ENCODE results near the gene ARHGAP6. TPM values are rescaled to one million over a fixed set of nuclear protein-coding genes. Genes with fewer than 3 reads are reported as not detected.

The ARHGAP6 gene
- total and polyA plus RNA-seq, 2 experiments from 2014 or later = 0.26 to 0.59 TPM

- TF ChIP-seq REST (IDR thresholded peaks at IDR 0.05; ENCODE audit: unreplicated experiment) = no peak
- no peak for TF ChIP-seq EZH2phosphoT487 (IDR thresholded peaks at IDR 0.05; ENCODE audit: unreplicated experiment)
- TF ChIP-seq CTCF (conservative IDR thresholded peaks at IDR 0.05; ENCODE audit: low read depth in 2 of 2) = no peak
- no peak for TF ChIP-seq JUNB (IDR thresholded peaks at IDR 0.05; ENCODE audit: unreplicated experiment)
- TF ChIP-seq ZNF114 (CRISPR knock-in tag; IDR thresholded peaks at IDR 0.05) = no peak
- no peak for TF ChIP-seq EZH2 (IDR thresholded peaks at IDR 0.05; ENCODE audit: low read depth, unreplicated experiment)
- TF ChIP-seq CREB1 (CRISPR knock-in tag; IDR thresholded peaks at IDR 0.05; ENCODE audit: low read depth) = no peak
- TF ChIP-seq POLR2AphosphoS5 (IDR thresholded peaks at IDR 0.05; ENCODE audit: low read depth) = no peak
Observed at GRCh38 chrX:11148401-11148800, 517.3 kb downstream of the ARHGAP6 start (continued).

- no peak overlapping the region for H3K27ac Mint-ChIP-seq
- Histone ChIP-seq H4K20me1 (replicated peaks; ENCODE audit: insufficient read depth) (no peaks in the 10 kb centered on the region), H3K27me3 (ENCODE audit: insufficient read depth) (no peaks in the 10 kb centered on the region), H3F3A (replicated peaks; ENCODE audit: low read depth) (no peaks in the 10 kb centered on the region), H3K36me3 (ENCODE audit: insufficient read depth) (no peaks in the 10 kb centered on the region), H3K9me2 (ENCODE audit: insufficient read depth) (no peaks in the 10 kb centered on the region), H3K27ac (ENCODE audit: low read depth) (no peak overlapping the region), H2AFZ (no peak overlapping the region), H3K79me2 (replicated peaks; ENCODE audit: insufficient read depth) (no peaks in the 10 kb centered on the region), H3K4me3 (no peak overlapping the region), H3K4me1 (ENCODE audit: insufficient read depth) (peaks cover 7% of the 10 kb centered on the region), H3K4me2 (no peak overlapping the region)
- no peaks in the 10 kb centered on the region for H3K9me3 Mint-ChIP-seq
- H3K36me3 Mint-ChIP-seq (ENCODE audit: low read depth) = no peaks in the 10 kb centered on the region
- H3K4me1 Mint-ChIP-seq = peaks cover 9% of the 10 kb centered on the region; the same call in 2 of the 3 replicates
- no peaks in the 10 kb centered on the region for H3K27me3 Mint-ChIP-seq (ENCODE audit: insufficient read depth, low read depth, poor library complexity)
- DNase-seq (ENCODE audit: low spot score) = no peak
- ATAC-seq = no peak
- no peak overlapping the region for H3K4me3 Mint-ChIP-seq
- TF ChIP-seq EZH2phosphoT487 (IDR thresholded peaks at IDR 0.05; ENCODE audit: unreplicated experiment) = no peak
- TF ChIP-seq STAT1 (IDR thresholded peaks at IDR 0.05; ENCODE audit: unreplicated experiment) = no peak
- TF ChIP-seq CTCF (conservative IDR thresholded peaks at IDR 0.05; ENCODE audit: low read depth in 2 of 2) = no peak
- no peak for TF ChIP-seq JUNB (IDR thresholded peaks at IDR 0.05; ENCODE audit: unreplicated experiment)
- no peak for TF ChIP-seq EZH2 (IDR thresholded peaks at IDR 0.05; ENCODE audit: low read depth, unreplicated experiment)
- no peak for TF ChIP-seq POLR2AphosphoS5 (IDR thresholded peaks at IDR 0.05; ENCODE audit: low read depth)
- no peak for TF ChIP-seq ZNF114 (CRISPR knock-in tag; IDR thresholded peaks at IDR 0.05)
- TF ChIP-seq NANOG (IDR thresholded peaks at IDR 0.05; ENCODE audit: borderline replicate concordance) = no peak
- no peak for TF ChIP-seq CREB1 (CRISPR knock-in tag; IDR thresholded peaks at IDR 0.05; ENCODE audit: low read depth)
- no peak for TF ChIP-seq REST (IDR thresholded peaks at IDR 0.05; ENCODE audit: unreplicated experiment)
- TF ChIP-seq ZNF331 (CRISPR knock-in tag; IDR thresholded peaks at IDR 0.05; ENCODE audit: low read depth) = no peak
Observed at GRCh38 chrX:11146411-11146810, 519.3 kb downstream of the ARHGAP6 start.
